Measurements from ENCODE around the gene MAP7.
"Not testable (repeated sequence)": the region's sequence is repeated elsewhere in the genome, so short reads cannot be mapped to it uniquely, and the experiment has no call there.

Gene MAP7

DNA sequence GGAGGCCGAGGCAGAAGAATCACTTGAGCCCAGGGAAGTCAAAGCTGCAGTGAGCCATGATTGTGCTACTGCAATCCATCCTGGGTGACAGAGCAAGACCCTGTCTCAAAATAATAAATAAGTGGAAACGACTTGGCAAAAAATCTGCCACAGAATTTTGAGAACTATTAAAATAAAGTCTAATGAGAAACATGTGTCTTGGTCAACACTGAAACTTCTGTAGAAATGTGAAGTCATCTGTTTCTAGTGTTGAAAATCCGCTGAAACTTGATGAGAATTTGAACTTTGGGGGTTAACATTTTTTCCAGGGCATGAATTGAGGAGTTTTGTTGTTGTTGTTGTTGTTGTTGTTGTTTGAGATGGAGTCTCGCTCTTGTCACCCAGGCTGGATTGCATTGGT lies 231.5 kb downstream of the MAP7 start:
- TF ChIP-seq, protein P1, sequence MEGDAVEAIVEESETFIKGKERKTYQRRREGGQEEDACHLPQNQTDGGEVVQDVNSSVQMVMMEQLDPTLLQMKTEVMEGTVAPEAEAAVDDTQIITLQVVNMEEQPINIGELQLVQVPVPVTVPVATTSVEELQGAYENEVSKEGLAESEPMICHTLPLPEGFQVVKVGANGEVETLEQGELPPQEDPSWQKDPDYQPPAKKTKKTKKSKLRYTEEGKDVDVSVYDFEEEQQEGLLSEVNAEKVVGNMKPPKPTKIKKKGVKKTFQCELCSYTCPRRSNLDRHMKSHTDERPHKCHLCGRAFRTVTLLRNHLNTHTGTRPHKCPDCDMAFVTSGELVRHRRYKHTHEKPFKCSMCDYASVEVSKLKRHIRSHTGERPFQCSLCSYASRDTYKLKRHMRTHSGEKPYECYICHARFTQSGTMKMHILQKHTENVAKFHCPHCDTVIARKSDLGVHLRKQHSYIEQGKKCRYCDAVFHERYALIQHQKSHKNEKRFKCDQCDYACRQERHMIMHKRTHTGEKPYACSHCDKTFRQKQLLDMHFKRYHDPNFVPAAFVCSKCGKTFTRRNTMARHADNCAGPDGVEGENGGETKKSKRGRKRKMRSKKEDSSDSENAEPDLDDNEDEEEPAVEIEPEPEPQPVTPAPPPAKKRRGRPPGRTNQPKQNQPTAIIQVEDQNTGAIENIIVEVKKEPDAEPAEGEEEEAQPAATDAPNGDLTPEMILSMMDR (IDR thresholded peaks at IDR 0.05; ENCODE audit: insufficient read depth, low read depth, low read length, missing control alignments): no peak
- DNase-seq (ENCODE audit: low read depth): no peak
- no peak overlapping the region for H3K4me3 ChIP-seq (ENCODE audit: low read depth, low read length)

DNA sequence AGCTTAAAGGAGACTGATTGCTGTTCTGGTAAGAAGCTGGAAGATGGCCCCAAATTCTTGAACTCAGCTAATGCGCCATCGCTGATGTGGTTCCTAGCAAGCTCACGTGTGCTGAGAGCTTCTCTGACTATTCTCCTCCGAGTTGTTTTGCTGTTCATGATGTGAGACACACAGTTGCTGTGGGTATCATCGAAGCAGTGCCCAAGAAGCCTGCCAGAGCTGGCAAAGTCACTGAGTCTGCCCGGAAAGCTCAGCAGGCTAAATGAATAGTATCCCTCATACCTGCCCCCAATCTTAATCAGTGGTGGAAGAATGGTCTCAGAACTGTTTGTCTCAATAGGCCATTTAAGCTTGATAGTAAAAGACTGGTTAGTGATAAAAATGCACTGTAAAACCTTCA lies 232.3 kb downstream of the MAP7 start:
- H3K4me3 ChIP-seq (ENCODE audit: low read depth, low read length): no peak overlapping the region
- no peak for DNase-seq (ENCODE audit: low read depth)
- TF ChIP-seq, protein P1 (IDR thresholded peaks at IDR 0.05; ENCODE audit: insufficient read depth, low read depth, low read length, missing control alignments): no peak

DNA sequence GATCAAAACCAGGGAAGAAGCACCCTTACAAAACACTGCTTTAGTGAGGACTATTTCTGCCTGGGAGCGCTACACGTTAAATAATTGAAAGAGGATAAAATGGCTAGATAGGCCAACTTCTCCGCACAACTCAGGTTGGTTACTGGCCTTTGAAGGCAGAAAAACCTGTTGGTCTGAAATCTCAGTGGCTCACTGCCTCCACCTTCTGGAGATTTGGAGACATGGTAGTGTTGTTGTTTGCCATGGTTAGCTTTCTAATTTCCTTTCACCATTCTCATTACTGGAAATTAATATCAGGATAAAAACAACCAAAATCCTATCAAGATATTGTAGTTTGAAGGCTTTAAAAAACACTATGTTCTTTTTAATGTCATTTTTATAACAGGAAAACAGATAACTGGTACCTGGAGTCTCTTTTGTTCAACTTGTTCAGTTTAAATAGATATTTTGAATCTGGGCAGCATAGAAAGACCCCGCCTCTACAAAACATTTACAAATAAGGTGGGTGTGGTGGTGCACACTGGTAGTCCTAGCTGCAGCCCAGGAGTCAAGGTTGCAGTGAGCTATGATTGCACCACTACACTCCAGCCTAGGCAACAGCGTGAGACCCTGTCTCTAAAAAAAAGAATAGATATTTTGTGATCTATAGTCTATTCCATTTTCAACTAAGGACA lies 233.1 kb downstream of the MAP7 start:
- peak; percentile 72 for DNase-seq (ENCODE audit: low read depth)
- H3K4me3 ChIP-seq (ENCODE audit: low read depth, low read length): no peak overlapping the region
- TF ChIP-seq, protein P1 (IDR thresholded peaks at IDR 0.05; ENCODE audit: insufficient read depth, low read depth, low read length, missing control alignments): peak; percentile 82

DNA sequence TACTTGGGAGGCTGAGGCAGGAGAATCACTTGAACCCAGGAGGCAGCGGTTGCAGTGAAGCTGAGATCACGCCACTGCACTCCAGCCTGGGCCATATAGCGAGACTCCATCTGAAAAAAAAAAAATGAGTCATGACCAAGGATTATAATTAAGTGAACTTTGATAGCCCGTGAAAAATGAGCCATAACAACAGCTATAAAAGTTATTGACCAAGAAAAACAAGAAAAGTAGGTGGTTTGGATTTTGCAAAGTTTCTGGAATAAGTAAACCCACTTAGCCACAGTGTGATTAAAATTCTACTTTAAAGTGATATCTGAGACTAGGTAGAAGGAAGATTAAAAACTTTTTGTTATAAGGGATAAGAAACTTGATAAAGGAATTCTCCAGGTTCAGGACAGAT lies 234.6 kb downstream of the MAP7 start:
- no peak overlapping the region for H3K4me3 ChIP-seq (ENCODE audit: low read depth, low read length)
- no peak for DNase-seq (ENCODE audit: low read depth)
- TF ChIP-seq, protein P1 (IDR thresholded peaks at IDR 0.05; ENCODE audit: insufficient read depth, low read depth, low read length, missing control alignments): no peak

DNA sequence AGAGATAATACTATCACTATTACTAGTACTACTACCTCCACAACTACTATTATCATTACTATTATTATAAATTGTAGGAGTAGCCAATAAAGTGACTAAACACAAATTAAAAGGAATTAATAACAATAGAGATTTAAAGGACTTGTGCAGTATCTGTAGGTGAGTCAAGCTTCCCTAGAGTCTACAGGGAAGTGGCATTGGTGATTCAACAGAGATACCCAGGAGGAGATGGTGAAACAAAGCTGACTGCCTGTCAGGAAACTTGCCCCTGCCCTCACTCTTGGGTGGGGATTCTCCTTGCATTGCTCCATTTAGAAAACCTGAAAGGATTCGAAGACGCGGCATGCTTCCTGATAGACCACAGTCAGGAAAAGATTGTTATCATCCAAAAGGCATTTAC lies 237.2 kb downstream of the MAP7 start:
- H3K4me3 ChIP-seq (ENCODE audit: low read depth, low read length): no peak overlapping the region
- no peak for DNase-seq (ENCODE audit: low read depth)
- TF ChIP-seq, protein P1 (IDR thresholded peaks at IDR 0.05; ENCODE audit: insufficient read depth, low read depth, low read length, missing control alignments): no peak

DNA sequence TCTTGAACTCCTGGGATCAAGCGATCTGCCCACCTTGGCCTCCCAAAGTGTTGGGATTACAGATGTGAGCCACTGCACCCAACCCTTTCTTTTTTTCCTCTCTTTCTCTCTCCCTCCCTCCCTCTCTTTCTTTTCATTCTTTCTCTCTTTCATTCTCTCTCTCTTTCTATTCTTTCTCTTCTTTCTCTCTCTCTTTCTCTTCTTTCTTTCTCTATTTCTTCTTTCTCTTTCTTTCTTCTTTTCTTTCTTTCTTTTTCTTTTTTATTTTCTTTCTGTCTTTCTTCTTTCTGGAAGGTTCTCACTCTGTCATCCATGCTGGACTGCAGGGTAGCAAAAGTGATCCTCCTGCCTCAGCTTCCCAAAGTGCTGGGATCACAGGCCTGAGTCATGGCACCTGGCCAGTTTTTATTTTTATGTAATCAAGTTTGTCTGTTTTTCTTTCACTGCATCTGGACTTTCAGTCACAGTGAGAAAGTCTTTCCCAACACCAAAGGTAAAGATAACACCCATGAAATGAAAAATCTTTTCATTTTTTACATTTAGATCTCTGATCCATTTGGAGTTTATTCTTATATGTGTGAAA lies 240.4 kb downstream of the MAP7 start:
- DNase-seq (ENCODE audit: low read depth): no peak
- H3K4me3 ChIP-seq (ENCODE audit: low read depth, low read length): no peak overlapping the region
- TF ChIP-seq, protein P1 (IDR thresholded peaks at IDR 0.05; ENCODE audit: insufficient read depth, low read depth, low read length, missing control alignments): no peak

DNA sequence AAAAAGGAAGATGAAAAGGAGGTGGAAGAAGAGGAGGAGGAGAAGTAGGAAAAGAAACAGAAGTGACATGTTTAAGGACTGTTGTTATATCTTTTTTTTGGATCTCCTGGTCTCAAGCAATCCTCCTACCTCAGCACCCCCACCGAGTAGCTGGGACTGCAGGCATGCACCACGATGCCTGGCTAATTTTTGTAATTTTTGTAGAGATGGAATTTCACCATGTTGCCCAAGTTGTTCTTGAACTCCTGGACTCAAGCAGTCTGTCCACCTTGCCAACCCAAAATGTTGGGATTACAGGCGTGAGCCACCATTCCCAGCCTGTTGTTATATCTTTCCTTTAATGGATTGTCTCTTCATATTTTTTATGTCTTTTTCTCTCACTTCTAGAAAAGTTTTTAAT lies 241.1 kb downstream of the MAP7 start:
- no peak for DNase-seq (ENCODE audit: low read depth)
- no peak overlapping the region for H3K4me3 ChIP-seq (ENCODE audit: low read depth, low read length)
- TF ChIP-seq, protein P1 (IDR thresholded peaks at IDR 0.05; ENCODE audit: insufficient read depth, low read depth, low read length, missing control alignments): no peak

DNA sequence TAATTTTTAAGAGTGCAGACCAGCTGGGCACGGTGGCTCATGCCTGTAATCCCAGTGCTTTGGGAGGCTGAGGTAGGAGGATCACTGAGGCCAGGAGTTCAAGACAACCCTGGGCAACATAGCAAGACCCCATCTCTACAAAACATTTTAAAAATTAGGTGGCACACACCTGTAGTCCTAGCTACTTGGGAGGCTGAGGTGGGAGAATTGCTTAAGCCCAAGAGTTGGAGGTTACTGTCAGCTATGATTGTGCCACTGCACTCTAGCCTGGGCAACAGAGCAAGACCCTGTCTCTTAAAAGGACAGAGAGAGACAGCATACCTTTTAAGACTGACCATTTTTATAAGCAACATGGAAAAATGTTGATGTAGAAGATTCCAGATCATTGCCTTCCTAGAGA lies 241.8 kb downstream of the MAP7 start:
- not testable (repeated sequence) for DNase-seq (ENCODE audit: low read depth); H3K4me3 ChIP-seq (ENCODE audit: low read depth, low read length)

All from GM12865 (cell line).